Loucy (cell line): ENCODE measurements around the gene ZNF543.

Experiments used
- CTCF ChIP-seq: fragments of 200-600 bp; sonication (generic); conservative IDR thresholded peaks from 2 replicates; pipeline ENCODE4 v1.5.1; 2014; ENCODE audit warnings: mild to moderate bottlenecking, antibody characterized with exemption, low read length
- EZH2phosphoT487 ChIP-seq: fragments of 200-600 bp; IDR thresholded peaks from 2 replicates; pipeline ENCODE4 v1.6.1; 2018; ENCODE audit warnings: antibody characterized with exemption, mild to moderate bottlenecking, moderate library complexity, borderline replicate concordance

GRCh38 chr19:57320180-57321084, at the start of gene ZNF543:
- TF ChIP-seq EZH2phosphoT487 = no peak
- TF ChIP-seq CTCF = no peak
